GM18499 (cell line): Measurements from ENCODE around the gene MSI1.

Source experiments
- ATAC-seq: cut with Tn5 transposase; IDR thresholded peaks from one replicate; pipeline ENCODE4 v1.9.1; 2021; ENCODE audit warnings: moderate number of reproducible peaks; ENCODE audit not compliant: insufficient read depth, unreplicated experiment

Gene MSI1

DNA sequence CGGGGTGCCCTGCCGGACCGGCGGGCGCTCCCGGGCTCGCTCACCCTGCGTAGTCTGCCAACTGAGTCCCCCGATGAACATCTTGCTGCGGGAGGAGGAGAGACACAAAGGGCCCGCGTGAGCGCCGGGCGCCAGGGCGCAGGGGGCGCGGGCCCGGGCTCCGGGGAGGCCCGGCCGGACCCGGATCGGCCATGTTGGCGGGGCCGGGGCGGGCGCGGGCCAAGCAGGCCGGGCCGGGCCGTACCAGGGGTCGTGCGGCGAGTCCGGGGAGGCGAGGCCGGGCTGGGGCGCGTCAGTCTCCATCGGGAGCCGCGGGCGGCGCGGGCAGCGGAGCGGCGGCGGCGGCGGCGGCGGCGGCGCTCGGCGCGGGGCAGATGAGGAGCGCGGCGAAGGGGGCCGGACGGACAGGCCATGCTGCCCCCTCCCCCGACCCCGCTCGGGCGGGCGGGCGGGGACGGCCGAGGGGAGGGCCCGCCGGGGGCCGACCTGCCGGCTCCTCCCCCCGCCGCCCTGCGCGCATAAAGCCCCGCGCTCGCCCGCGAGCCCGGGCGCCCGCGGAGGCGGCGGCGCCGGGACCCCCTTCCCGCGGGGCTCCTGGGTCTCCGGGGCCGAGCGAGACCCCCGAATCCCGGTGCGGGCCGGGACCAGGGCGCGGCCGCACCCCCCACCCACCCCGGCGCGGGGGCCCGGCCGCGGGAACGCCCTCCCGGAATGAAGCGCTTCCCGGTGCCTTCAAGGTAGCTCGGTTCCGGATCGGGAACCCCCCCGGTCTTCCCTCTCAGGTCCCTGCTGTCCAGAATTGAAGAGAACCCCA, at the start of gene MSI1:
Gene MSI1, minus strand, starts transcription at position 376 of the 814 bp plus-strand sequence. Its CDS starts 73 bp downstream, at position 303.
- ATAC-seq = no peak

DNA sequence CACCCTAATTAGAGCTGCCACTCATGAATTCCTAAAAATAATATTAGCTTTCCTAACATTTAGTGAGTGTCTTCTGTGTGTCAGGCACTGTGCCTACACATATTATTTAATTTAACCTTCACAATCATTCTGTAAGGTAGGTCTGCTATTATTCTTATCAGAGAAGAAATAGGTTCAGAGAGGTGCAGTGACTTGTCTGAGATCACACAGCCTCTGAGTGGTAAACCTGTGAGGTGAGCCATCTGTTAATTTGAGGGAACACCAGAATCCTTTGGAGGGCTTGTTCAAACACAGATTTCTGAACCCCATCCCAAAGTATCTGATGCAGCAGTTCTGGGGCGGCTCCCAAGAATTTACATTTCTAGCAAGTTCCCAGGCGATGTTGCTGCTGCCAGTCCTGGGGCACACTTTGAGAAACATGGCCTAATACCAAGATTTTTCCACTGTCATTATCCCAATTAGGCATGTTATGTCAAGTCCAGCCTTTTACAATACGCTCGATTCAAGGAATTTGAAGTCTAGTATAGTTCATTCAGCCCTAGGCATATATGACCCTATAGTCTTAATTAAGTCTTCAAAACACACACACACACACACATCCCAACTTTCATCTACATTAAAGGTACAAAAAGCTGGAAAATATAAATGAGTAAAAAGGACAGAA, 49.1 kb upstream of the MSI1 start:
- no peak for ATAC-seq

DNA sequence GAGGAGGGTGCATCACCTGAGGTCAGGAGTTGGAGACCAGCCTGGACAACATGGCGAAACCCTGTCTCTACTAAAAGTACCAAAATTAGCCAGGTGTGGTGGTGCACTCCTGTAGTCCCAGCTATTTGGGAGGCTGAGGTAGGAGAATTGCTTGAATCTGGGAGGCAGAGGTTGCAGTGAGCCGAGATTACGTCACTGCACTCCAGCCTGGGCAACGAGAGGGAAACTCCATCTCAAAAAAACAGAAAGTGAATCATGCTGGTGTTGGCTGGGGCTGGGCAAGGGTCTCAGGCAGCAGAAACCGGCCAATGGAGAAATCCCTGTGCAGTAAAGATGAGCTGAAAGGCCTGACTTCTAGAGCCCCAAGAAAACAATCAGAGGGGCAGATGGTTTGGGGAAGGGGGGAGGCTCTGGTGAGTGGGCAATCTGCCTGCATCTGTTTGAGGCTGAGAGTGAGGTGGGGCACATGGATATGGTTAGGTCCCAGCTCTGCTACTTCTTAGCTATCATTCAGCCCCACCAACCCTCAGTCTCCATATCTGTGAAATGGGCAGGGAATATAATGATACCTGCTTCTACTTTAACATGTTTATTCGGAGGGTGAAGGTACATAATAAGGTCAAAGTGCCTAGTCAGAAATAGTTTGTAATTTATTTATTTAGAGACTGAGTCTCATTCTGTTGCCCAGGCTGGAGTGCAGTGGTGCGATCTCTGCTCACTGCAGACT, 47.7 kb upstream of the MSI1 start:
- ATAC-seq = no peak

DNA sequence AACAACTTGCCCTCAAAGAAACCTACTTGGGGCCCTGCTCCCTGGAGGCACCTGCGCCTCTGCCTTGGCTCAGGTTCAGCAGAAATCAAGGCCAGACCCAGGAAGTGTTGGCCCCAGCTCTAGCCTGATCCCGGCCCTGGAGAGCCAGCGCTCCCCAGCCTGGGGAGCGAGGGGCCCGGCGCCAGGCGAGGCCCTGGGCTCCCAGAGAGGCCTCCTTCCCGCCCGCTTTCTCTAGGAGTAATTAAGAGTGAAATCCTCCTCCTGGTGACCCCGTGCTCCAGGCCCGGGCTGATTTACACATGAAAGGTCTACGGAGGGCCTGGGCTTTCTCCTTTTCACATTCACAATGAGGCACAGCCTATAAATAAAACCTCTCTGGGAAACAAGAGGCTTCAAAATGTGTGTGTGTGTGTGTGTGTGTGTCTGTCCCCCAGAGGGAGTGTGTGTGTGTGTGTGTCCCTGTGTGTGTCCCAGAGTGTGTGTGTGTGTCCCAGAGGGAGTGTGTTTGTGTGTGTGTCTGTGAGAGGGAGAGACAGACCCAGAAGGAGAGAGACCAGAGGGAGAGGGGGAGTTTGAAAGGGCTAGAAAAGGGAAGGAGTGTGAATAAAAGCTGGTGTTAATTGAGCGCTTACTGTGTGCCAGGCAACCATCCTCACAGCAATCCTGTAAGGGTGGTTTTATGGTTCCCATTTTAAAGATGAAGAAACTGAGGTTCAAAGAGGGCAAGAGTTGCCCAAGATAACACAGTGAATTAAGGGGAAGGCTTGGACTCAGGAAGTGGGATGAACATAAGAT, 45.1 kb upstream of the MSI1 start:
- ATAC-seq = no peak

DNA sequence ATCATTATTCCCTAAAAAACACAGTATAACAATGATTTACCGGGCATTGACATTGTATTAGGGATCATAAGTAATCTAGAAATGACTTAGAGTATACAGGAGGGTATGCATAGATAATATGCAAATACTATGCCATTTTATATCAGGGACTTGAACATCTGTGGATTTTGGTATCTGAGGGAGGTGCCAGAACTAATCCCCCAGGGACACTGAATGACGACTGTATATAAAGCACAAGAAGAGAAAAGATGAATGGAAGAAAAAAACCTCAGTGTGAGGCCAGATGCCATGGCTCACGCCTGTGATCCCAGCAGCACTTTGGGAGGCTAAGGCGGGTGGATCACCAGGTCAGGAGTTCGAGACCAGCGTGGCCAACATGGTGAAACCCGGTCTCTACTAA, 43.5 kb upstream of the MSI1 start:
- ATAC-seq = no peak

DNA sequence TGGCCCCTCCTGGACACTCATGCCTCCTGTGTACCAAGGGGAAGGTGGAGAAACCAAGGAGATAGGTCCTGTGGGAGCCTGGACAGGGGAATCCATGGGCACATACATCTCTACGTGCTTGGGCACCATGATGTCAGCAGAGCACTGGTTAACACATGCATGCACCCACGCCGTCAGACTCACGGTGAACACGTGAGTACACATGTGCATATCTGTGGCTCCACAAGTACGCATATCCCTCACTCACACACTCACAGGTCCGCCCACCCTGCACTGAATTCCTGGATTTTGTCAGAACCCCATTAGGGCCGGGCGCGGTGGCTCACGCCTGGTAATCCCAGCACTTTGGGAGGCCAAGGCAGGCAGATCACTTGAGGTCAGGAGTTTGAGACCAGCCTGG, 39.8 kb upstream of the MSI1 start:
- ATAC-seq = no peak

DNA sequence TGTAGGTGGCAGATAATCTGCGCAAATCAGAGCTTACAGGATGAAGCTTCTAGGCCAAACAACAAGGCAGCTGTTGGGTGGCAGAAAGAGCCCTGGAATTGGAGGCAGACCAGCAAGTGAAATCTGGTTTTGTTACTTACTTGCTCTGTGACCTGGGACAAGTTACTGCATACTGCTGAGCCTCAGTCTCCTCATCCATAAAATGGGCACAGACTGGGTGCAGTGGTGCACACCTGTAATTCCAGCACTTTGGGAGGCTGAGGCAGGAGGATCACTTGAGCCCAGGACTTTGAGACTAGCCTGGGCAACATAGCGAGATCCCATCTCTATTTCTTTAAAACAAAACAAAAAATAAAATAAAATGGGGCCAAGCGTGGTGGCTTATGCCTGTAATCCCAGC, 37.6 kb upstream of the MSI1 start:
- no peak for ATAC-seq

DNA sequence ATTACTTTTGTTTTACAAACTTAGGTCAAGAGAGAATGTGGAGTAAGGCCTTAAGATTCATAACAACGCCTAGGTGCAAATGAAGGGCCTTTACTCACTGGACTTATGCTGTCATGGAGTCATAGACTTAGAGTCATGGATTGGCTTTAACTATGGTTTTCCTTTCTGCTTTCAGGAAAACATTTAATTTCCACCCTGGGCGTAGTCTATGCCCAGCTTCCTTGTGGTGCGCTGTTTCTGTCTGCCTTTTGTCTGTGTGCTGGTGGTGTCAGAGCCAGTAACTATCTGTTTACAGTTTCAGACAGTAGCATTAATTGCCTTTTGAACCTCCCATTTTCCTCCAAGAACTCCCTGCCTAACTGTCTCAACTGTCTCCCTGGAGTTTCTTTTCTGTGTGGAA, 37.1 kb upstream of the MSI1 start:
- no peak for ATAC-seq

DNA sequence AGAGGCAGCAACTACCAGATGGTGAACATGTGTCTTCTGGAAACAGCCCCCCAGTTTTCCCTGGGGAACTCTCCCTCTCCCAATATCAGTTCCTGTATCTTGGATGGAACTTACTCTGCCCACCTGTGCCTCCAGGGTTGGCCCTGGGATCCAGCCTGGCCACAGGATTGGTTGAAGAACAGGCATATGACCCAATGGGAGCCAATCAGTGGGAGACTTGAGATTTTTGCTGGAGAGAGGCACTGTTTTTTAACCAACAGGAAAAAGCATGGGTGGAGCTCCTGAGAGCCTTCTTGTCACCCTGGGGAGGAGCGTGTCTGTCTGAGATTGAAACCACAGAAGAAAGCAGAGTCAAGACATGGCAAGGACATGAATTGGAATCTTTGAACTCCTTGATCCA, 35.3 kb upstream of the MSI1 start:
- ATAC-seq = no peak

DNA sequence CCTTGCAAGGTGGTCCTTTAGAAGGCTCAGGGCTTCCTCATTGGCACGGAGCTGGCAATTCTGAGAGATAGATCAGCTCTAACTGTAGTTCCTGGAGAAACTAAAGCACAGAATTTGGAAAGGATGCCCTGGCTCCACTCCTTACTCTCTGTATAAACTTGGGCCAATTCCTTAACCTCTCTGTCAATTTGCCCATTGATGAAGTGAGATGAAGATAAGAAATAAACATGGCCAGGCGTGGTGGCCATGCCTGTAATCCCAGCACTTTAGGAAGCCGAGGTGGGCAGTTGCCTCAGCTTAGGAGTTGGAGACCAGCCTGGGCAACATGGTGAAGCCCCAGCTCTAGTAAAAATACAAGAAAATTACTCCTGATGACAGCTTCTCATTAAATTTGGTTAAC, 34.9 kb upstream of the MSI1 start:
- no peak for ATAC-seq

DNA sequence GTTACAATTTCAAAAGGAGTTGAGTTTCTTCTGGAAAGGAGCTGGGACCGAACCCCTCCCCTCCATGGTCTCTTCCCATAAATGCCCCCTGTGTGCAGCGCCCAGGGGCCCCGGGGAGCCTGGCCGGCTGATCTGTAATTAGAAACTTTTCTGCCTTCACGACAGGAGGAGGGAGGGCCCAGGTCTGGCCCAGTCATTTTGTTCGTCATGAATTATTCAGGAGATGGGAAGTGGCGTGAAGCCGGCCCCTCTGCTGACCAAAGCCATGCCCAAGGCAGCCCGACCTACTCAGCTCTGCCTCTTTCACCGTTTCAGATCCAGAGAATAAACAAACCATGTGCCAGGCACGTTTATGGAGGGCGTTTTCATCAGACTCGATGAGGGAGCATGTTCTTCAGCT, 33.3 kb upstream of the MSI1 start:
- ATAC-seq = no peak

DNA sequence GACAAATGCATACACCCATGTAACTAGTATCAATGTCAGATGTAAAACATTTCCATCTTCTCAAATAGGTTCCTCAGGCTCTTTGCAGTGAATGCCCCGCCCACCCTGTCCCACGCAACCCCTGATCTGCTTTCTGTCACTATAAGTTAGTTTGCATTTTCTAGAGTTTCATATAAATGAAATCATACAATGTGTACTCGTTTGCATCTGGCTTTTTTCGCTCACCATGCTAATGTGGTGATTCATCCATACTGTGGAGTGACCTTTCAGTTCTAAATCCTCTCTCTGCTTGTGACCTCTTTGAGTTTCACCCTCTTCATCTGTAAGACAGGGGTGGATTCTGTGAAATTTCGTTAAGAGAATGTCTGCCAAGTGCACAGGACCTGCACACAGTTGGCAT, 30.6 kb upstream of the MSI1 start:
- ATAC-seq = no peak

DNA sequence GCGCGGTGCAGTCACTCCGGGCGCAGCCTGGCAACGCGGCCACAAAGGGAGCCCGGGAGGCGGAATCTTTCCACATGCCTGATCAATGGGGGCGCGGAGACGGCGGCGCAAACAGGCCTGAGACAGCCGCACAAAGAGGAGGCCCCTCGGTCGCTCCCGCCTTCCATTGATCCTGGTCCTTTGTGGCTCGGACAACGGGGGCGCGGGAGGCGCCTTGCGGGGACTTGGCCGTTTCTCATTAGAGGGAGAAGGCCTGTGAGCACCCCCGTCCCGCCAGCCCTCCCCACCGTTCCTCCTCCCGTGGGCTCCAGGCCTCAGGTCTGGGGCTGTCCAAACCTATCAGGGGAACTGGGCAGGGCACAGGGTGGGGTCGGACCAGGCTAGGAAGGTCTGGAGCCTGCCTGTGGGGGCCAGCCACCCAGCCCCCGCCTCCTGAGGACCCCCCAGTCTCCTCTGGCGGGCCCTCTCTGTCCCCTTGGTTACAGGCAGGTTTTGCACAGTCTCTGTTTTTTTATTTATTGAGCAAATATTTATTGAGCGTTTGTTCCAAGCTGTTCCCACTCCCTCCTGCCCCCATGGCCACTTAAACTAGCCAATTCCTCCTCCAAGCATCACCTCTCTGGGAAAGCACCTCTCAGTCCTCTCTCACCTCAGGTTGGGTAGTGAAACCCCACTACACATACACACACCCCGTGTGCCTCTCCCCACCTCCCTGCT, 29.0 kb upstream of the MSI1 start:
- no peak for ATAC-seq

DNA sequence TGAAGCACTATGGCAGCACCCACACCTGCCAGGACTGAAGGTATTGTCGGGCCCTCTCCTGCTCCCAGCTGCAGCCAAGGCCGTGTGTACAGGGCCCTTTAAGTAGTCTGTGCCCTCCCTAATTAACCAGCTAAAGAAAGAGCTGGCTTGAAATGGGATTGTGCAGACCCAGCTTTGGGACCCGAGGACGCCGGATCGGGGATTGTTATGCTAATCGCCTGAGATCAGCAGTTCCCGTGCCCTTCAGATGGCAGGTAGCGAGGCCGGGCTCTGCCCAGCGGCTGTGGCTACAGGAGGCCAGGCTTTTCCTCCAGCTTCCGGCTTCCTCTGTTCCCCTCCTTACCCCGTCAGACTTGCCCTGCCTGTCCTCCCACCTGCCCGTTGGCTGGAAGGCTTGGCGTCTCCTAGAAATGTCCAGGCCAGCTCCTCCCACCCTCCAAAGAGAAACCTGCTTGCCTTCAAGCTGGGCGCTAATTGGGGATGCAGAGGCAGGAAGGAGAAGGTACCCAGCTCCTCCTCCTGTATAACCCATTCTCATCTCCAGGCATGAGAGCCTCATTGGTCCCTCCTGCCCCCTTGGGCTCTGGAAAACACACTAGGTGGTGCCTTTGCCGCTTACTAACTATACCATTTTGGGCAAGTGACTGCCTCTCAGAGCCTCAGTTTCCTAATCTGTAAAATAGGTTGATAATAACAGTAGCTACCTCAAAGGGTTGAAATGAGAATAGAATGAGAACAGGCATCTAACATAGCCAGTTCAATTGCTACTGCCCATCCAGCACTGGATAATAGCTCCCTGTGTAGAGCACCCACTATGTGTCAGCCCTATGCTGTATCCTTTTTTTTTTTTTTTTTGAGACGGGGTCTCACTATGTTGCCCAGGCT, 25.8 kb upstream of the MSI1 start:
- ATAC-seq = no peak

DNA sequence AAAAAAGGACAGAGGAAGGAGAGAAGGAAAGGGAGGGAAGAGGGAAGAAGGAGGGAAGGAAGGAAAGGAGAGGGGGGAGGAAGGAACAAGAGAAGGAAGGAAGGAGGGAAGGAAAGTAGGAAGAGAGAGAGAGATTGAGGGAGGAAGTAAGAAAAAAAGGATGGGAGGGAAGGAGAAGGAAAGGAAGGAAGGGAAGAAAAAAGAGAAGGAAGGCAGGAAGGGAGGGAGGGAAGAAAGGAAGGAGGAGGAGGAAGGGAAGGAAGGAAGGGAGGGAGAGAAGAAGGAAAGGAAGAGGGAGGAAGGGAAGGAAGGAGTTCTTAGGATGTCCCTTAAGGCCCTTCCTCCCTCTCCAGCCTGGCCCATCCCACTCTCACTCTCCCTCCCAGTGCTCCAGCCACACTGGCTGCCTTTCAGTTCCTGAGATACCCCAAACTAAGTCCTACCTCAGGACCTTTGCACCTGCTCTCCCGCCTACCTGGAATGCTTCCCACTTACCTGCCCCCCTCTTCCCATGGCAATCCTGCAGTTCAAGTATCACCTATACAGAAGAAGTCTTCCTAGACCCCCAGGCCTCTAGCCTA, 21.7 kb upstream of the MSI1 start:
- ATAC-seq = no peak

DNA sequence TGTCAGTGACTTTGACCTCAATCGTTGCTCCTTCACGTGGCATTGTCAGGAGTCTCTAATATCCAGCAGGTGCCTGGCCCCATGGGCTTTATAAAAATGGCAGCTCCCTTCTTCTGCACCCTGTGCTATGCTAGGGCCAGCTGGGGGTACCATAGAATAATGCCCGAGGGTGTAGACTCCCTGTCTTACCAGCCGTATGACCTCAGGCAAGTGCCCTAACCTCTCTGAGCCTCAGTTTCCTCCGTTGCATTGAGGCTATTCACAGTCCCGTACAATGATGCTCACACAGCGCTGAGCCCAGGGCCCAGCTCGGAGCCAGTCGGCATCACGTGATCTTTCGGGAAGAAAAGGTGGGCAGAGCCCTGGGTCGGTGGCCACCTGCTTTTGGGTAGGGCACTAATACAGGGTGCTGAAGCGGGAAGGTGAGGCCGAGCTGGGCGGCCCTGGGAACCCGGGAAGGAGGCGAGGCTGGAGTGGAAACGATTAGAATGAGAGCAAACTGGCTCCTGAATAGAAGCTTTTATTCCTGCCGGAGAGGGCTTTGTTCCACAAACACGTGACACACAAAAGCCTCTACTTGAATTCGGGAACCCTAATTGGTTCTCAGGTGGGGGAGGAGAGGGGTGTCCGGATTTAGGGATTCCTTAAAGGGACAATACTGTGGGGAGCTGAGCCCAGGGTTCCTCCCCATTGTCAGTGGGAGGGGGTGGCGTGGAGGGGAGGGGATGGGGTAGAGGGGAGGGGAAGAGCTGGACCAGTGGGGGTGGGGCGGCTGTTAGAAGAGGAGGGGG, 19.9 kb upstream of the MSI1 start:
- no peak for ATAC-seq

DNA sequence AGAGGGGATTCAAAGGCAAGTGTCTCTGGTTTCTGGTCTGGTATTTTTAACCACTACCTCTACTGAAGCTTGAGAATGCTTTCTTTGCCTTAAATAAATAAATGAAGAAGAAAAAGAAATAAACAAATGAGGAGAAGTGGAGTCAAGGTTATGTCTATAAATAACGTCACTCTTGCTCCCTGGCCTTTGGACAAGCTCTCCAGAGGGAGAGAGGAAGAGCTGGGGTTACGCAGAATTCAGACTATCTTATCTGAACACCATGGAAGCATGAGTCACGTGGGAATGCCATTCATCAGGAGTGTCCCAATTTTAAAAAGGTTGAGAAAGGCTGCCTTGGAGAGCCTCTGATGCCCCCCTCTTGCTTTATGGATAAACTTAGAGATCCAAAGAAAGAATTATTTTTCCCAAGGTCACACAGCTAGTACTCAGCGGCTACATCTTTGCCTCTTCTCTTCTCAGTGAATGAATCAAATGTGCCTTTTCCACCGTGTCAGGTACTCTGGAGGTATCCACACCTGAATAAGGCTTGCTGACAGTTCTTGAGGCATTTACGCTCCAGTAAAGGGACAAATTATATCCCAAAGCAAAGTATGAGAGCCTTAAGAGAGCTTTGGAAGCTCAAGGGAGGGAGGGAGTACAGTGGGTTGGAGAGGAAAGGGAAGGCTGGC, 12.9 kb upstream of the MSI1 start:
- no peak for ATAC-seq
